ENCODE results near the gene PRKCE.

Gene PRKCE

GRCh38 chr2:45951025-45951727, 299.7 kb downstream of the PRKCE start:
- no peak for DNase-seq

- DNase-seq: no peak
Observed at GRCh38 chr2:45952591-45952990, 301.1 kb downstream of the PRKCE start.

- no peak for DNase-seq
Observed at GRCh38 chr2:45953376-45954027, 302.0 kb downstream of the PRKCE start.

- DNase-seq: no peak
Observed at GRCh38 chr2:45954233-45954850, 302.9 kb downstream of the PRKCE start.

- DNase-seq: no peak
Observed at GRCh38 chr2:45957533-45958227, 306.2 kb downstream of the PRKCE start.

- DNase-seq: no peak
Observed at GRCh38 chr2:45960057-45960863, 308.8 kb downstream of the PRKCE start.

- DNase-seq: no peak
Observed at GRCh38 chr2:45962177-45962921, 310.9 kb downstream of the PRKCE start.

GRCh38 chr2:45963816-45964215, 312.3 kb downstream of the PRKCE start:
- DNase-seq: no peak

GRCh38 chr2:45964223-45964841, 312.9 kb downstream of the PRKCE start:
- no peak for DNase-seq

- DNase-seq: no peak
Observed at GRCh38 chr2:45964906-45965305, 313.4 kb downstream of the PRKCE start.

- no peak for DNase-seq
Observed at GRCh38 chr2:45965871-45966498, 314.5 kb downstream of the PRKCE start.

GRCh38 chr2:45968946-45969584, 317.6 kb downstream of the PRKCE start:
- no peak for DNase-seq

GRCh38 chr2:45973426-45973825, 322.0 kb downstream of the PRKCE start:
- DNase-seq: no peak

GRCh38 chr2:45974056-45974455, 322.6 kb downstream of the PRKCE start:
- no peak for DNase-seq

GRCh38 chr2:45974762-45975408, 323.4 kb downstream of the PRKCE start:
- DNase-seq: no peak

GRCh38 chr2:45975752-45976517, 324.5 kb downstream of the PRKCE start:
- no peak for DNase-seq

GRCh38 chr2:45978302-45978859, 326.9 kb downstream of the PRKCE start:
- no peak for DNase-seq

- DNase-seq: no peak
Observed at GRCh38 chr2:45979065-45979464, 327.6 kb downstream of the PRKCE start.
